HG03521 (cell line): ENCODE measurements around the gene MPPED2.

Experiments used
- ATAC-seq: cut with Tn5 transposase; IDR thresholded peaks from one replicate; pipeline ENCODE4 v1.9.1; 2021; ENCODE audit warnings: mild to moderate bottlenecking, moderate library complexity; ENCODE audit not compliant: unreplicated experiment

MPPED2 gene

GRCh38 chr11:30488304-30488998, 97.7 kb downstream of the MPPED2 start:
- no peak for ATAC-seq

- ATAC-seq = no peak
Observed at GRCh38 chr11:30487200-30487898, 98.8 kb downstream of the MPPED2 start.

- ATAC-seq = no peak
Observed at GRCh38 chr11:30485756-30486155, 100.4 kb downstream of the MPPED2 start.

GRCh38 chr11:30485222-30485621, 100.9 kb downstream of the MPPED2 start:
- ATAC-seq = no peak

GRCh38 chr11:30483056-30483455, 103.1 kb downstream of the MPPED2 start:
- ATAC-seq = no peak

- ATAC-seq = no peak
Observed at GRCh38 chr11:30481796-30482195, 104.4 kb downstream of the MPPED2 start.

GRCh38 chr11:30481330-30481729, 104.8 kb downstream of the MPPED2 start:
- no peak for ATAC-seq

- no peak for ATAC-seq
Observed at GRCh38 chr11:30479899-30480298, 106.3 kb downstream of the MPPED2 start.

- no peak for ATAC-seq
Observed at GRCh38 chr11:30478923-30479322, 107.2 kb downstream of the MPPED2 start.

- ATAC-seq = no peak
Observed at GRCh38 chr11:30477061-30477460, 109.1 kb downstream of the MPPED2 start.

- no peak for ATAC-seq
Observed at GRCh38 chr11:30474151-30474954, 111.8 kb downstream of the MPPED2 start.

GRCh38 chr11:30471244-30471643, 114.9 kb downstream of the MPPED2 start:
- ATAC-seq = no peak

- ATAC-seq = no peak
Observed at GRCh38 chr11:30468881-30469280, 117.3 kb downstream of the MPPED2 start.

- ATAC-seq = no peak
Observed at GRCh38 chr11:30467176-30467575, 119.0 kb downstream of the MPPED2 start.

- ATAC-seq = no peak
Observed at GRCh38 chr11:30465623-30466022, 120.5 kb downstream of the MPPED2 start.

- ATAC-seq = no peak
Observed at GRCh38 chr11:30465192-30465591, 121.0 kb downstream of the MPPED2 start.

- no peak for ATAC-seq
Observed at GRCh38 chr11:30463266-30463665, 122.9 kb downstream of the MPPED2 start.

- ATAC-seq = no peak
Observed at GRCh38 chr11:30462421-30462820, 123.7 kb downstream of the MPPED2 start.

- ATAC-seq = no peak
Observed at GRCh38 chr11:30459821-30460220, 126.3 kb downstream of the MPPED2 start.

GRCh38 chr11:30459306-30459705, 126.8 kb downstream of the MPPED2 start:
- ATAC-seq = no peak

GRCh38 chr11:30458541-30458940, 127.6 kb downstream of the MPPED2 start:
- ATAC-seq = no peak

- no peak for ATAC-seq
Observed at GRCh38 chr11:30457087-30457486, 129.1 kb downstream of the MPPED2 start.
